Measurements from ENCODE around the gene STEAP2.
"Not testable (repeated sequence)": the region's sequence is repeated elsewhere in the genome, so short reads cannot be mapped to it uniquely, and the experiment has no call there.

The STEAP2 gene

GRCh38 chr7:90238583-90238982 is 27.0 kb downstream of the STEAP2 start:
- no peak for DNase-seq

GRCh38 chr7:90239050-90239449 is 27.5 kb downstream of the STEAP2 start:
- no peak for DNase-seq

GRCh38 chr7:90239625-90240228 is 28.2 kb downstream of the STEAP2 start:
- DNase-seq = no peak

GRCh38 chr7:90242369-90243168 is 31.0 kb downstream of the STEAP2 start:
- no peak for DNase-seq

- no peak for DNase-seq
Observed at GRCh38 chr7:90243556-90243955, 32.0 kb downstream of the STEAP2 start.

- no peak for DNase-seq
Observed at GRCh38 chr7:90244565-90244908, 33.0 kb downstream of the STEAP2 start.

- DNase-seq = peak; percentile 81
Observed at GRCh38 chr7:90244909-90245851, 33.6 kb downstream of the STEAP2 start, which contains the start of gene CFAP69. Gene CFAP69 (plus strand): TSS chr7:90245174. CDS start chr7:90245425, 251 bp downstream.

GRCh38 chr7:90246171-90246570 is 34.6 kb downstream of the STEAP2 start:
- DNase-seq = no peak

- DNase-seq = no peak
Observed at GRCh38 chr7:90248706-90249105, 37.2 kb downstream of the STEAP2 start.

GRCh38 chr7:90250601-90251303 is 39.2 kb downstream of the STEAP2 start:
- DNase-seq = no peak

- DNase-seq = no peak
Observed at GRCh38 chr7:90251304-90251635, 39.7 kb downstream of the STEAP2 start.

- DNase-seq = not testable (repeated sequence)
Observed at GRCh38 chr7:90256011-90256410, 44.5 kb downstream of the STEAP2 start.

GRCh38 chr7:90256778-90257177 is 45.2 kb downstream of the STEAP2 start:
- DNase-seq = no peak

GRCh38 chr7:90261441-90261840 is 49.9 kb downstream of the STEAP2 start:
- no peak for DNase-seq

- peak; percentile 54 for DNase-seq
Observed at GRCh38 chr7:90262438-90262837, 50.9 kb downstream of the STEAP2 start.

GRCh38 chr7:90266808-90267207 is 55.3 kb downstream of the STEAP2 start:
- peak; percentile 68 for DNase-seq

- no peak for DNase-seq
Observed at GRCh38 chr7:90267263-90267858, 55.8 kb downstream of the STEAP2 start.

GRCh38 chr7:90269163-90269562 is 57.6 kb downstream of the STEAP2 start:
- DNase-seq = no peak

GRCh38 chr7:90270431-90271178 is 59.1 kb downstream of the STEAP2 start:
- DNase-seq = no peak

- DNase-seq = no peak
Observed at GRCh38 chr7:90271753-90272152, 60.2 kb downstream of the STEAP2 start.

- no peak for DNase-seq
Observed at GRCh38 chr7:90272242-90272641, 60.7 kb downstream of the STEAP2 start.

- no peak for DNase-seq
Observed at GRCh38 chr7:90274161-90274560, 62.6 kb downstream of the STEAP2 start.

All from suppressor macrophage treated with lipopolysaccharide for 4 hours (primary cell).